Stimulated activated effector memory CD8-positive, alpha-beta T cell treated with anti-CD3 and anti-CD28 coated beads, Interleukin-12 subunit alpha, Interleukin-12 subunit beta, amount 100 ng/mL, for 72 hours (primary cell): ENCODE measurements around the gene CCDC24.

Experiments
- ATAC-seq: fragments of 150-1000 bp; cut with Tn5 transposase; 2 replicates; pipeline ENCODE4 v1.10.0; 2021
- DNase-seq, 2 donors: peaks; one replicate each; pipeline ENCODE4 v3.0.0; 2021 to 2022; ENCODE audit warnings: low spot score in 2 of 2
- H3K27ac Mint-ChIP-seq: one replicate; pipeline ENCODE4 v1.8.0; 2022; ENCODE audit warnings: mild to moderate bottlenecking, mixed read lengths
- H3K36me3 Mint-ChIP-seq: one replicate; pipeline ENCODE4 v1.8.0; 2022; ENCODE audit warnings: mild to moderate bottlenecking, mixed read lengths
- H3K4me1 Mint-ChIP-seq: one replicate; pipeline ENCODE4 v1.8.0; 2022; ENCODE audit warnings: mixed read lengths
- H3K4me3 Mint-ChIP-seq: one replicate; pipeline ENCODE4 v1.8.0; 2022; ENCODE audit warnings: mild to moderate bottlenecking, mixed read lengths
- H3K9me3 Mint-ChIP-seq: one replicate; pipeline ENCODE4 v1.8.0; 2022; ENCODE audit warnings: mixed read lengths

Gene CCDC24

GRCh38 chr1:44016041-44016889, 24.9 kb downstream of the CCDC24 start:
- ATAC-seq, result no peak
- no peak for DNase-seq
- H3K4me3 Mint-ChIP-seq, result no peak overlapping the region
- no peak overlapping the region for H3K27ac Mint-ChIP-seq
- no peaks in the 10 kb centered on the region for H3K9me3 Mint-ChIP-seq
- no peaks in the 10 kb centered on the region for H3K36me3 Mint-ChIP-seq
- H3K4me1 Mint-ChIP-seq, result no peaks in the 10 kb centered on the region

DNA sequence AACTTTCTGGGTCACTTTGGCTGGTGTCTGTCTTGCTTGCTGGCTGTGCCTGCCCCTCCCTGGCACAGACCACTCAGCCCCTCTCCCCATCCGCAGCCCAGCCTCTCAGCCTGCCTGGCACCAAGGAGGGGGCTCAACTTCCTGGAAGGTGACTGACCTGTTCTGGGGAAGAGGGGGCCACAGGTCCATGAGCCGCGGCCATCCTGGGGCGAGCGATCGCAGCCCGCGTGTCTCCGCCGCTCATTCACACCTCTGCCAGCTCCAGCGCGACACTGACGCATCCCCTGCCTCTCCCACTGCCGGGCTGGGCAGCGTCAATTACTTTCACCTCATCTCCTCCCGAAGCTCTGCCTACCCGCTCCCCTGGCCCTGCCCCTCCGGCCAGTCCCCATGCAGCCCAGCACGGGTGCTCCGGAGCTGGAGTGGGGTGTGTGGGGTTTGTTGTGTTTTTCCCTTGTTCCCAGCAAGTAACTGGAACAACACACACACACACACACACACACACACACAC, 25.5 kb downstream of the CCDC24 start:
- DNase-seq (no peak), ATAC-seq (no peak)
- H3K4me1 Mint-ChIP-seq, result no peaks in the 10 kb centered on the region
- H3K36me3 Mint-ChIP-seq, result no peaks in the 10 kb centered on the region
- H3K27ac Mint-ChIP-seq, result no peak overlapping the region
- no peak overlapping the region for H3K4me3 Mint-ChIP-seq
- no peaks in the 10 kb centered on the region for H3K9me3 Mint-ChIP-seq

- no peak for DNase-seq
- Mint-ChIP-seq H3K4me1 (no peaks in the 10 kb centered on the region), H3K4me3 (no peak overlapping the region), H3K36me3 (no peaks in the 10 kb centered on the region), H3K27ac (no peak overlapping the region), H3K9me3 (no peaks in the 10 kb centered on the region)
- ATAC-seq, result no peak
These were observed 28.1 kb downstream of the CCDC24 start for GRCh38 chr1:44019466-44019948.

DNA sequence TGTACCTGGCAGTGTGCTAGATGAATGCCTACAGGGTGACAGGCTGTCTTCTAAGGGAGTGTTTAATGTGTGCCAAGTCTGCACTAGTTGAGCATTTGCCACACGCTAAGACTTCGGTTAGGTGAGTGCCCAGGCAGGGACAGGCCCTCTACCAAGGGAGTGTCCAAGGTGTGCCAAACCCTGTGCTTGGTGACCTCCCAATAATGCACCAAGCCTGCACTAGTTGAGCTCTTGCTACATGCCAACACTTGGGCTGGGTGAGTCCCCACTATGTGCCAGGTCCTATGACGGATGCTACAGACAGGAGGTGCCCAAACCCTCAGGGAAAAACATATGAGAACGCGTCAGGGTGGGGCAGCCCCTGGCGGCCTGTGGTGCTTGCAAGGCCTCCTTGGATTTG, 29.1 kb downstream of the CCDC24 start:
- Mint-ChIP-seq H3K4me1 (no peaks in the 10 kb centered on the region), H3K27ac (no peak overlapping the region)
- ATAC-seq, result no peak

DNA sequence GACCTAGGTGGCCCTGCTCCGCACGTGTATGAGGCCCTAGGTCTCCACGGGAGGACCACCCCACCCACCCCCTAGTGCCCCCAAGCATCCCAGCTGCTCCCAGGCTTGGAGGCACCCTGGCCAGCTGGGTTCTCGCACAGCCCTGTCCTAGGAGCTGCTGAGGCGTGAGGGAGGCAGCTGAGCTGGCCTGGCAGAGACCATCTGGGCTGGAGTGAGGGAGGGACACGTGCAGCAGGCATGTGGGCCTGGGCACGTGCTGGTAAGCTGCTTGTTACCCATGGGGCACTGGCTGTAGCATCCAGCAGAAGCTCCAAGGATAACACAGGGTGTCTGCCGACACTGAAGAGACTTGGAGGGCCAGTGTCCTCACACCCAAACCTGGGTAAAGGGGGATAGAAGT, 29.8 kb downstream of the CCDC24 start:
- no peak for ATAC-seq
- Mint-ChIP-seq H3K4me1 (no peaks in the 10 kb centered on the region), H3K36me3 (no peaks in the 10 kb centered on the region), H3K27ac (no peak overlapping the region), H3K4me3 (no peak overlapping the region), H3K9me3 (no peaks in the 10 kb centered on the region)
- DNase-seq, result no peak

More for the DNA sequence above, 29.1 kb downstream of the CCDC24 start:
- Mint-ChIP-seq H3K36me3 (no peaks in the 10 kb centered on the region), H3K9me3 (no peaks in the 10 kb centered on the region), H3K4me3 (no peak overlapping the region)
- no peak for DNase-seq

DNA sequence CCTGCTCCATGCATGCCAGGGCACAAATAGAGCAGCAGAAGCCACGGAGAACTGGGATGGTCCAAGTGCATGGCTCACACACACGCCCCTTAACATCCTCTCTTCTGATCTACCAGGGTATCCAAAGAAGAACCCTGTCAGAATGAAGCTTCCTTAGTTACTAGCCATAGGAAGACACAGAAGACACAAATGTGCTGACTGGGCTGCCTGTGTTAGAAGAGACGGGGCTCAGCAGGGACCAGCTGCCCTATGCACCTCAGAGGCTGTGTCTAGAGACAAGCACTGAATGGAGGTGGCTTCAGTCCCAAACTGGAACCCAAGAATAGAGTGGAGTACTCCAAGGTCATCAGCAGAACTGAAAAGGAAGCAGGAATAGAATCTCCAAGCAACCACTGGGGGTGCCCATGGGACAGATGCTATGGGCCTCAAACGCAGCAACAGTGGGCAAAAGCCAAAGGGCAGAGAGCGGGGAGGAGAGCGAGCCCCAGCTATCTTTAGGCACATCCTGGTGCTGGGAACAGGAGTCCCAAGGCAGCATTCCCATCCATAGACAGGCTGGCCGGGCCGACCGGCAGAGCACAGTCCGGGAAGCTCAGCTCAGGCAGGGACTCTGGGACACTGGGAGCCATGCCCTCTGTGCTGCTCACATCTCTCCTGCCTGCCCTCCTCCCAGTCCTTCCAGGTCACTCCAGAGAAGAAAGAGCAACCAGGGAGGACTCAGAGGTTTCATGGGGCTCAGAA, 30.4 kb downstream of the CCDC24 start:
- Mint-ChIP-seq H3K4me3 (no peak overlapping the region), H3K9me3 (no peaks in the 10 kb centered on the region), H3K27ac (no peak overlapping the region), H3K36me3 (no peaks in the 10 kb centered on the region), H3K4me1 (no peaks in the 10 kb centered on the region)
- ATAC-seq (peak; percentile 9), DNase-seq (no peak)

DNA sequence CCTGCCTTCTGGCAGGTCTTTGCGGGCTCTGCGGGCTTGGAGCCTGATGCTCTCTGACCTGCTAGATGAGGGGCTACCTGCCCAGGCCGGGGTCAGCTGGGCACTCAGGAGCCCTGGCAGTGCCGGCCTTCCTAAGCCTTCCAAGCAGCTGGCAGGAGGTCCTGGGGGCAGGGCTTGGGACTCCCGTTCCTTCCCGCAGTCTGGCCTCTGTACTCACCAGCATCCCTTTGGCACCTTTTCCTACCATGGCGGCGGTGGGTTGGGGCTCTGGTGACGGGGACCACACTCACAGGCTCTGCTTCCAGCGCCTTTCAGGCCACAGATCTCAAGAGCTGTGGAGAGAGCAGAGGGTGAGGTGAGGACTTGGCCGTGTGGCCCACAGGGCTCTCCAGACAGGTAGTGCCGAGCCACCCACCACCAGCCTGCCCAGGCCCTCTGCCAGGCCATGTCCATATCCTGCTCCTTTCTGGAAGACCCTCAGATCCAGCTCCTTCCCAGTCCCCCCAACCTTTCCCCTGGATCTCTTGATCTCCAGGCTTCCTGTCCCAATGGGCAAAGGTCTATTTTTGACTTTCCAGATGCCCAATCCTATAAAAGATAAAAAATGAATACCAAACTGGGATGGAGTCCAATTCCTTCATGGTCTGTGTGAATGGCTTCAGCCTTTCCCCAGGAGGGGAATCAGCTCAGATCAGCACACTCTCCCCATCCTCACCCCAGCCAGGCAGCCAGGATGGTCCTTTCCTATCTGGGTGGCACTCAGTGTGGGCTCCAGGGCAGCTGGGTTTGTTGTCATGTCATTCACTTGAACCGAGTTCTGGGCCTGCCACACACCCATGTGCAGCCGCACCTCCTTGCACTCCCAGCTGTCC, 32.9 kb downstream of the CCDC24 start:
- Mint-ChIP-seq H3K9me3 (no peaks in the 10 kb centered on the region), H3K36me3 (no peaks in the 10 kb centered on the region), H3K4me3 (no peak overlapping the region), H3K27ac (no peak overlapping the region), H3K4me1 (peaks cover 16% of the 10 kb centered on the region)
- no peak for DNase-seq
- ATAC-seq, result no peak

DNA sequence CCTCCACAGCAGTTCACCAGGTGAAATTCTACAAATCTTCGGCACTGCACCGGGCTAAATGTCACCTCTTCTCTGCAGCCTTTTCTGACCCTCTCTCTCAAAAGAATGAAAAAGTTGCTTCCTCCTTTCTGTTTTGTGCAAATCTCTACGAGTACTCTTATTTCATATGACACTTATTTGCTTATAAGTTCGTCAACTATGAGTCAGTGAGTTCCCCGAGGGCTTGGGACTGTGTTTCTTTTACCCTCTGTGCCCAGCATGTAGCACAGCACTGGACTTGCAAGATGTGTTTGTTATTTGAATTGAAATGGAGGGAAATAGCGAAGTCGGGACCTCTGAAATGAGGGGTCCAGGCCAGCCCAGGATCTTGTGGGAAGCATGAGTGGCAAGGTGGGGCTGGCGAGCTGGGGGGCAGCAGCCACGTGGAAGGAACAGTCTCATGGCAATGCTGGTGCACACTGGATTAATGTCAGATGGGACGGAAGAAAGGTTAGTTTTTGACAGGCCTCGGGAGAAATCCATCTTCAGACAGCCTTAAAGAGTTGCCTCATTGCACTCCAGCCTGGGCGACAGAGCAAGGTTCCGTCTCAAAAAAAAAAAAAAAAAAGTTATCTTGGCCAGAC, 33.6 kb downstream of the CCDC24 start:
- H3K27ac Mint-ChIP-seq, result no peak overlapping the region
- H3K36me3 Mint-ChIP-seq, result no peaks in the 10 kb centered on the region
- DNase-seq (no peak), ATAC-seq (no peak)
- no peak overlapping the region for H3K4me3 Mint-ChIP-seq
- no peaks in the 10 kb centered on the region for H3K9me3 Mint-ChIP-seq
- peaks cover 23% of the 10 kb centered on the region for H3K4me1 Mint-ChIP-seq

DNA sequence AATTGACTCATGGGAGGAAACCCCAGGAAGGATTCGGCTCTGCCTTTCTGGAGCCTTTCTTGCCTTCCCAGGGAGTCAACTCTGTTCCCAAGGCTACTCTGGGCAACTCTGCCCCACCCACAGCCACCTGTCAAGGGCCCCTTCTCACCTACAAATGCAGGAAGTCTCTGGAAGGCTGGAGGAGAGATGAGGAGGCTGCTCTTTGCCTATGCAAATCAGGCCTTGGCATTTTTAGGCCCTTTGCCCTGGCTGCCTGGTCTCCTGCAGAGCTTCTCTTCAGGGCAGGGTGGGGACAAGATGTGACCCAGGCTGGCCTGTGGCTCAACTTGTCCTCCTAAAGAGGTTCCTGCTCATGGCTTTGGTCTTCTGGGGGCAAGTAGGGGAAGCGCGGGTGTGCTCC, 34.4 kb downstream of the CCDC24 start:
- ATAC-seq (no peak), DNase-seq (no peak)
- Mint-ChIP-seq H3K4me1 (peaks cover 24% of the 10 kb centered on the region), H3K9me3 (no peaks in the 10 kb centered on the region), H3K36me3 (no peaks in the 10 kb centered on the region), H3K27ac (no peak overlapping the region), H3K4me3 (no peak overlapping the region)

GRCh38 chr1:44027320-44027719, 35.9 kb downstream of the CCDC24 start:
- H3K36me3 Mint-ChIP-seq, result peaks cover 12% of the 10 kb centered on the region
- ATAC-seq (no peak), DNase-seq (no peak)
- peaks cover 36% of the 10 kb centered on the region for H3K4me1 Mint-ChIP-seq
- no peak overlapping the region for H3K4me3 Mint-ChIP-seq
- no peaks in the 10 kb centered on the region for H3K9me3 Mint-ChIP-seq
- H3K27ac Mint-ChIP-seq, result peak overlapping the region; percentile 35

DNA sequence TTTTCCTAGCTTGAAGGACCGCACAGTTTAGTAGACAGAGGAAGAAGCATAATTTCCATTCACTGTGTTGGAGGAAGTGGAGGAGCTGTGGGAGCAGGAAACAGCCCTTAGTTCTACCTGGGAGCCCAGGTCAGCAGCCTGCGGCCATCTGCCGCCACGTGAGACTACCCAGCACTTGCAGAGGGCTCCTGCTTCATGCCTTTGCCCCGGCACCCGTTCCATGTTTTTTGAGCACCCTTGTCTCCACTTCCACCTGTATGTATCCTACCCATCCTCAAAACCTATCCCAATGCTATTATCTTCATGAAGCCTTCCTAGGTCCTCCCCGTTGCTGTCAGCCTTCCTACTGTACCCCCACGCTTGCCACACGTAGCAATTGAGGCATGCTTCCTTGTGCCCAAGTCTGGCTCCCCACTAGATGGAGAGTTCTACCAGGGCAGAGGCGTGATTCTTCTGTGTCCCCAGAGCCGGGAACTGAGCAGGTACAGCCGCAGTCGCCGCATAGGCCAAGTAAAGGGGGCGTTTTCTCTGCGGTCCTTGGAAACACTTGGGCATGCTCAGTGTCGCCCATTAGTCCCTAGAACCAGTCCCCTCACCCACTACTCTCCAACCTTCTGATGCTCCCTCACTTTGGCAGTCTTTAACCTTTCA, 38.0 kb downstream of the CCDC24 start:
- Mint-ChIP-seq H3K4me3 (peak overlapping the region; percentile 90), H3K9me3 (no peaks in the 10 kb centered on the region), H3K27ac (peak overlapping the region; percentile 93), H3K36me3 (peaks cover 12% of the 10 kb centered on the region), H3K4me1 (peaks cover 36% of the 10 kb centered on the region)
- ATAC-seq (peak; percentile 41), DNase-seq (no peak)

DNA sequence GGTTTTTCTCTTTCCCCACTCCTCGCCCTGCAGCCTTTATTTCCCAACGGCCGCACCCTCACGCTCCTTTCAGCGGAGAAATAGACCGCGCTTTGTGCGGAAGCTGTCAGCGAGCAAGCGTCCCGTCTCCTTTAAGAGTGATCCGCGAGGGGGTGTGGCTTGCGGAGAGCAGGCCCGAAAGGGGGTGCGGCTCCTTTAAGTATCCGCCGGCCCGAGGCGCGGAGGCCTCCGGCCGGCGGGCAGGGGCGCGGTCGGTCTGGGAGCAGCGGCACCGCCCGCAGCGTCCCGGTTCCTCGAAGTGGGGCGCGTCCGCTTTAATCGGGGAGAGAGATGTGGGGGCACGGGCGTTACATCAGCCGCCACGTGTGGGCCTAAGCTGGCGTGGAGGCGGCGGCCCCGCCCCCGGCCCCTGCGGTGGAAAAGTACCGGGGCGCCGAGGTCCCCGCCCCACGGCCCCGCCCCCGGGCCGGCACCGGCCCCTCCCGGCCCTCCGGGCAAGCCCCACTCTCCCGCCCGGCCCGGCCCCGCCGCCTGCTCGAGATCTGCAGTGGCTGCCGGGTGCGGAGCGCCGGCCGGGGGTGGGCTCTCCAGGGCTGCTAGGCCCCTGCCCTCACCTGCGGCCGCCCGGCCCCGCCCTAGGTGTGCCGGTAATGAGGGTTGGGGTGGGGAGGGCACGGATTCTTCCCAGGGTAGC, 38.7 kb downstream of the CCDC24 start:
- H3K4me1 Mint-ChIP-seq, result peaks cover 36% of the 10 kb centered on the region
- ATAC-seq, result peak; percentile 87
- peaks cover 12% of the 10 kb centered on the region for H3K36me3 Mint-ChIP-seq
- peak overlapping the region; percentile 93 for H3K27ac Mint-ChIP-seq
- no peaks in the 10 kb centered on the region for H3K9me3 Mint-ChIP-seq
- peak; percentile 78 to 94 for DNase-seq
- peak overlapping the region; percentile 90 for H3K4me3 Mint-ChIP-seq

- ATAC-seq (peak; percentile 52), DNase-seq (no peak)
- Mint-ChIP-seq H3K36me3 (peaks cover 12% of the 10 kb centered on the region), H3K4me1 (peaks cover 36% of the 10 kb centered on the region), H3K9me3 (no peaks in the 10 kb centered on the region), H3K4me3 (peak overlapping the region; percentile 90), H3K27ac (peak overlapping the region; percentile 80)
These were observed 39.3 kb downstream of the CCDC24 start for GRCh38 chr1:44030605-44031251.
